ENCODE measurements around the gene NAALADL2.

Gene NAALADL2

DNA sequence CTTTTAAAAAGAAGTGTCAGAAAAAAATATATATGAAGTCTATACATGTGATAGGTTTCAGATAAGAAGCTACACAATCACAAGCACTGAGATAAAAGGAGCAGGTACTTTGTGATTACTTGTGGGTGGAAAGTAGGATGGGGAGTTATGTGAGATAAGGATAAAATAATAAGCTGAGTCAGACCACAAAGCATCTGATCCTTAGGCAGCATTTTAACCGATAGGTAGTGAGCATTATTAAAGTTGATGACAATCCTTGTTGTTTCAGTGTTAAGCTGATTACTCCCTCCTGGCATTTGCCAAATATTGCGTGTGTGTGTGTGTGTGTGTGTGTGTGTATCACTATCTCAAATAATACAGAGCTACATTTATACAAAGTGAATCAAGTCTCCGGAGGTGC lies 483.1 kb downstream of the NAALADL2 start:
- Histone ChIP-seq H3K9me3 (ENCODE audit: insufficient read depth, low read length, severe bottlenecking) (no peaks in the 10 kb centered on the region), H3K4me3 (ENCODE audit: low read depth in 1 of 2, low read length in 2 of 2) (no peak overlapping the region)
- no peak for ATAC-seq (ENCODE audit: insufficient read depth, low read depth)

DNA sequence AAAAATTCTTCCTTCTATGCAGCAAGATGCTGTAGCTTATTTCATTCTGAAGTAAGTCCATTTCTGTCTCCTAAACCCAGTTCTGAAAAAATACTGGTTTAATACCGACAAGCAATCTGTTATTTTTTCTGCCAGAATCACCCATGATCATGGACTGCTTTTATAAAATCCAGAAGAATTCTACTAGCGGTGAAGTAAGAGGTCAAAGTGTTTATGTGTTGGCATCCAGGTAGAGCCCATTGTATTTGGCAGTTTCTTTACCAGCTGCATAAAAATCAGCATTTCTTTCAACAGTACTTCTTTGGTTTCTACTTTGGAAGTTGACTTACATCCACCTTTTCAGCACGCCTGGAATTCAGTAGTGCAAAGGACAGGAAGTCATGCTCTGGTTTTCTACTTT lies 484.8 kb downstream of the NAALADL2 start:
- TF ChIP-seq, protein P1, sequence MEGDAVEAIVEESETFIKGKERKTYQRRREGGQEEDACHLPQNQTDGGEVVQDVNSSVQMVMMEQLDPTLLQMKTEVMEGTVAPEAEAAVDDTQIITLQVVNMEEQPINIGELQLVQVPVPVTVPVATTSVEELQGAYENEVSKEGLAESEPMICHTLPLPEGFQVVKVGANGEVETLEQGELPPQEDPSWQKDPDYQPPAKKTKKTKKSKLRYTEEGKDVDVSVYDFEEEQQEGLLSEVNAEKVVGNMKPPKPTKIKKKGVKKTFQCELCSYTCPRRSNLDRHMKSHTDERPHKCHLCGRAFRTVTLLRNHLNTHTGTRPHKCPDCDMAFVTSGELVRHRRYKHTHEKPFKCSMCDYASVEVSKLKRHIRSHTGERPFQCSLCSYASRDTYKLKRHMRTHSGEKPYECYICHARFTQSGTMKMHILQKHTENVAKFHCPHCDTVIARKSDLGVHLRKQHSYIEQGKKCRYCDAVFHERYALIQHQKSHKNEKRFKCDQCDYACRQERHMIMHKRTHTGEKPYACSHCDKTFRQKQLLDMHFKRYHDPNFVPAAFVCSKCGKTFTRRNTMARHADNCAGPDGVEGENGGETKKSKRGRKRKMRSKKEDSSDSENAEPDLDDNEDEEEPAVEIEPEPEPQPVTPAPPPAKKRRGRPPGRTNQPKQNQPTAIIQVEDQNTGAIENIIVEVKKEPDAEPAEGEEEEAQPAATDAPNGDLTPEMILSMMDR (IDR thresholded peaks at IDR 0.05; ENCODE audit: borderline replicate concordance, extremely low read depth, low read length, poor library complexity, severe bottlenecking) = no peak
- no peak for TF ChIP-seq EZH2 (IDR thresholded peaks at IDR 0.05; ENCODE audit: borderline replicate concordance, low read depth, low read length, severe bottlenecking)
- DNase-seq (no peak), ATAC-seq (ENCODE audit: insufficient read depth, low read depth) (no peak)
- Histone ChIP-seq H3K4me2 (ENCODE audit: insufficient read depth, low read length) (no peak overlapping the region), H3K4me3 (ENCODE audit: low read depth in 1 of 2, low read length in 2 of 2) (no peak overlapping the region), H4K20me1 (ENCODE audit: insufficient read depth, low read length) (no peaks in the 10 kb centered on the region), H3K79me2 (ENCODE audit: insufficient read depth, low read length) (no peaks in the 10 kb centered on the region), H3K27ac (ENCODE audit: low read length) (no peak overlapping the region), H3K27me3 (ENCODE audit: insufficient read depth, low read length, poor library complexity) (no peaks in the 10 kb centered on the region), H3K4me1 (ENCODE audit: insufficient read depth, low read length) (0 out of 2 replicates have a peak, but pooled peaks cover 2% of the 10 kb centered on the region), H3K36me3 (ENCODE audit: insufficient read depth, low read length) (no peaks in the 10 kb centered on the region), H3K9ac (ENCODE audit: low read depth, low read length) (no peak overlapping the region), H2AFZ (ENCODE audit: low read depth, low read length) (no peak overlapping the region), H3K9me3 (ENCODE audit: insufficient read depth, low read length, severe bottlenecking) (no peaks in the 10 kb centered on the region)

More for the DNA sequence above, 483.1 kb downstream of the NAALADL2 start:
- no peak overlapping the region for H3K9ac ChIP-seq (ENCODE audit: low read depth, low read length)
- H3K4me1 ChIP-seq (ENCODE audit: insufficient read depth, low read length) = no peaks in the 10 kb centered on the region
- H3K27ac ChIP-seq (ENCODE audit: low read length) = no peak overlapping the region
- no peak overlapping the region for H3K4me2 ChIP-seq (ENCODE audit: insufficient read depth, low read length)
- TF ChIP-seq, protein P1 (IDR thresholded peaks at IDR 0.05; ENCODE audit: borderline replicate concordance, extremely low read depth, low read length, poor library complexity, severe bottlenecking) = no peak
- no peak for TF ChIP-seq EZH2 (IDR thresholded peaks at IDR 0.05; ENCODE audit: borderline replicate concordance, low read depth, low read length, severe bottlenecking)
- H3K27me3 ChIP-seq (ENCODE audit: insufficient read depth, low read length, poor library complexity) = no peaks in the 10 kb centered on the region
- DNase-seq = no peak
- H4K20me1 ChIP-seq (ENCODE audit: insufficient read depth, low read length) = no peaks in the 10 kb centered on the region
- no peaks in the 10 kb centered on the region for H3K79me2 ChIP-seq (ENCODE audit: insufficient read depth, low read length)
- H2AFZ ChIP-seq (ENCODE audit: low read depth, low read length) = no peak overlapping the region
- no peaks in the 10 kb centered on the region for H3K36me3 ChIP-seq (ENCODE audit: insufficient read depth, low read length)

DNA sequence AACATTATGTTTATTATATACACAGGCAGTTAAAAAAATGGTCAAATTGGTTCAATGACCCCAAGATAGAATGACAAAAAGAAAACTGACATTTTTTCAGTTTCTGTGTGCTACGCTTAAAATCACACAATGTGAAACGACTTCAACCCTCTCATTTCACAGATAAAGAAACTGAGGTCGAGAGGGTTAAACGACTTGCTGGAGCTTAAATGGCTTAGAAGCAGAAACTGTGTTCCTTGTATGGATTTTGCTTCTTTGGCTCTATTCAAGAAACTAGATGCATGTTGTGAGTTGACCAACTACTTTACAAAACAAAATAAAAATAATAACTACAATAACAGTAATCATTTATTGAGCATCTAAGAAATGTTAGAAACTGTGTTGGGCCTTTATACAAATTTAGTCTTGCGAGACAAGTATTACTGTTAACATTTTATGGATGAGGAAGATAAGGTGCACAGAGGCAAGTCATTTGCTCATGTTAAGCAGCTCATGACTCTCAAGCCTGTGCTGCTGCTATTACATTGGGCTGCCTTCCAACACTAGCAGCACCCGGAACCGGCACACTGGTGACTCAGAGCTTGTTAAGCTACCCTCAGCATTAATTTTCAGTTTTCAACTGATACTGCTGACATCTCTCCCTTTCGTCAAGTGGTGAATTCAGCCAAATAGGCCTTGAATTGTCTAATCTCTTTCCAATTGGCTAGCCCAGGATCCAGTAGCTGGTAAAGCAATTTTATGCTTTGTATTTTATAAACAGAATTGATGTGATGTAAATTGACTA lies 487.6 kb downstream of the NAALADL2 start:
- Histone ChIP-seq H3K9ac (ENCODE audit: low read depth, low read length) (no peak overlapping the region), H3K27me3 (ENCODE audit: insufficient read depth, low read length, poor library complexity) (no peaks in the 10 kb centered on the region), H3K4me2 (ENCODE audit: insufficient read depth, low read length) (no peak overlapping the region), H3K4me3 (ENCODE audit: low read depth in 1 of 2, low read length in 2 of 2) (no peak overlapping the region), H3K4me1 (ENCODE audit: insufficient read depth, low read length) (peaks cover 11% of the 10 kb centered on the region; the same call in 1 of the 2 replicates), H3K79me2 (ENCODE audit: insufficient read depth, low read length) (no peaks in the 10 kb centered on the region), H2AFZ (ENCODE audit: low read depth, low read length) (no peak overlapping the region), H3K27ac (ENCODE audit: low read length) (no peak overlapping the region), H3K9me3 (ENCODE audit: insufficient read depth, low read length, severe bottlenecking) (no peaks in the 10 kb centered on the region), H4K20me1 (ENCODE audit: insufficient read depth, low read length) (no peaks in the 10 kb centered on the region), H3K36me3 (ENCODE audit: insufficient read depth, low read length) (no peaks in the 10 kb centered on the region)
- TF ChIP-seq, protein P1 (IDR thresholded peaks at IDR 0.05; ENCODE audit: borderline replicate concordance, extremely low read depth, low read length, poor library complexity, severe bottlenecking) = no peak
- TF ChIP-seq EZH2 (IDR thresholded peaks at IDR 0.05; ENCODE audit: borderline replicate concordance, low read depth, low read length, severe bottlenecking) = no peak
- DNase-seq (no peak), ATAC-seq (ENCODE audit: insufficient read depth, low read depth) (no peak)

Measured in DND-41 (cell line).